Endothelial cell of hepatic sinusoid (primary cell): Measurements from ENCODE around the gene LSG1.

Experiments
- in situ Hi-C: cut with HindIII; loops from 2 replicates; pipeline ENCODE4 v1.10.0; 2017; ENCODE audit warnings: low sequenced_read_pairs

Gene LSG1

DNA sequence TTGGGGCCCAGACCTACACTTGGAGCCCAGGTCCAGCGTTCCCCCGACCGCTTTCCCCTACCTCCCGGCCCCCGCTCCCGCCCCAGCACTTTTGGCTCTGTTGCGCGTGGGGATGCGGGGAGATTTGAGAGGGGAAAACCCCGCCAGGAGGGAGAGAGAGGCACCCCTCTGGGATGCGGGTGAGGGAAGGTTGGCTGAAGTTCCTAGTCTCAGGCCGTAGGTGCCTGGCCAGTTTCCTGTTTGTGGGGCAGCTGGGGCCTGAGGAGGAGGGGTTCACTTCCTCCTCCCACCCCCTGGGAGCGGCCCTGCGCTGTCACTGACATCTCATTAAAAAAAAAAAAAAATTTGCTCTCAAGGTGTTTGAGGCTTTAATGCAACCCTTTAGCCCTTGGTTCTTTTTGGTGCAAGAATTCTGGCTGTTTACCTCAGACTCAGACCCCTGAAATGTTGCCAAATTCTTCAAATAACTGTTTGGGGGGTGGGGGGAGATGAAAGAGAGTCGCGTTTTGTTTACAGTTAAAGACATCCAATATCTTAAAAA is 16.3 kb upstream of the LSG1 start:
- in situ Hi-C loops: no loop called here

DNA sequence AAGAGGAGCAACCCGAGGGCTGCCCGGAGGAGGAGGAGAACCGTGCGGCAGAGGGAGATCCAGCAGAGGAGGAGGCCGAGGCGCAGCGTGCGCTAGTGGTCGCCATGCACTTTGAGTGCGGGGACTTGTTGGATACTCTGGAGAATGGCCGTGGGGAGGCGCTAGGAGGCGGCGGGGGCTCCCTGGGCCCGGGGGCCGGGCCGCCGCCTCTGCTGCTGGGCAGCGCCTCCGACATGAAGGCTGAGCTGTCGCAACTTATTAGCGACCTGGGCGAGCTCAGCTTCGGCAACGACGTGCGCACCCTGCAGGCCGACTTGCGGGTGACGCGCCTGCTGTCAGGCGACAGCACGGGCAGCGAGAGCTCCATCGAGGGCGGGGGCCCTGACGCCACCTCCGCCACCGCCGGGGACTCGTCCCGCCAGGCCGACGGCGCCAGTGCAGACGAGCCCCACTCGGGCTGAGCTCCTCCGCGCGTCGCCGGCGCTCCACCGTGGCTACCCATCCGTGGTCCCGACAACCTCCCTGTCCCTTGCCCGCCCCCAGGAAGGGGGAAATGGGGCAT is 15.7 kb upstream of the LSG1 start:
- in situ Hi-C loops: no loop called here

DNA sequence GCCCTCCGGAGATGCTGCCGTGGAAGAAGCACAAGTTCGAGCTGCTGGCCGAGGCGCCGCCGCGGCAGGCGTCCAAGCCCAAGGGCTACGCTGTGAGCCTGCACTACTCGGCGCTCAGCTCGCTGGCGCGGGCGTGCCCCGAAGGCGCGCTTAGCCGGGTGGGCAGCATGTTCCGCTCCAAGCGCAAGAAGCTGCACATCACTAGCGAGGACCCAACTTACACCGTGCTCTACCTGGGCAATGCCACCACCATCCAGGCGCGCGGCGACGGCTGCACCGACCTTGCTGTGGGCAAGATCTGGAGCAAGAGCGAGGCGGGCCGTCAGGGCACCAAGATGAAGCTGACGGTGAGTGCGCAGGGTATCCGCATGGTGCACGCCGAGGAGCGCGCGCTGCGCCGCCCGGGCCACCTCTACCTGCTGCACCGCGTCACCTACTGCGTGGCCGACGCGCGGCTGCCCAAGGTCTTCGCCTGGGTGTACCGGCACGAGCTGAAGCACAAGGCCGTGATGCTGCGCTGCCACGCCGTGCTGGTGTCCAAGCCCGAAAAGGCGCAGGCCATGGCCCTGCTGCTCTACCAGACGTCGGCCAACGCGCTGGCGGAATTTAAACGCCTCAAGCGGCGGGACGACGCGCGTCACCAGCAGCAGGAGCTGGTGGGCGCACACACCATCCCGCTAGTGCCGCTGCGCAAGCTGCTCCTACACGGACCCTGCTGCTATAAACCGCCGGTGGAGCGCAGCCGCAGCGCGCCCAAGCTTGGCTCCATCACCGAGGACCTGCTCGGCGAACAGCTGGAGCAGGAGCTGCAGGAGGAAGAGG is 15.0 kb upstream of the LSG1 start:
- in situ Hi-C loops: no loop called here

GRCh38 chr3:194686414-194686815 is 14.4 kb upstream of the LSG1 start:
- in situ Hi-C loops: no loop called here

GRCh38 chr3:194685718-194686413 is 13.9 kb upstream of the LSG1 start, which contains the start of gene FAM43A:
TSS of gene FAM43A (plus strand) at chr3:194685883. CDS start at chr3:194686827, 944 bp downstream.
- in situ Hi-C loops: no loop called here

- in situ Hi-C loops: no loop called here
These were observed 13.2 kb upstream of the LSG1 start for GRCh38 chr3:194685065-194685717.

GRCh38 chr3:194683380-194683779 is 11.4 kb upstream of the LSG1 start:
- in situ Hi-C loops: loop anchor here (5.0 kb wide), 1 partner anchor 574 kb away; no protein-coding TSS in a partner anchor

DNA sequence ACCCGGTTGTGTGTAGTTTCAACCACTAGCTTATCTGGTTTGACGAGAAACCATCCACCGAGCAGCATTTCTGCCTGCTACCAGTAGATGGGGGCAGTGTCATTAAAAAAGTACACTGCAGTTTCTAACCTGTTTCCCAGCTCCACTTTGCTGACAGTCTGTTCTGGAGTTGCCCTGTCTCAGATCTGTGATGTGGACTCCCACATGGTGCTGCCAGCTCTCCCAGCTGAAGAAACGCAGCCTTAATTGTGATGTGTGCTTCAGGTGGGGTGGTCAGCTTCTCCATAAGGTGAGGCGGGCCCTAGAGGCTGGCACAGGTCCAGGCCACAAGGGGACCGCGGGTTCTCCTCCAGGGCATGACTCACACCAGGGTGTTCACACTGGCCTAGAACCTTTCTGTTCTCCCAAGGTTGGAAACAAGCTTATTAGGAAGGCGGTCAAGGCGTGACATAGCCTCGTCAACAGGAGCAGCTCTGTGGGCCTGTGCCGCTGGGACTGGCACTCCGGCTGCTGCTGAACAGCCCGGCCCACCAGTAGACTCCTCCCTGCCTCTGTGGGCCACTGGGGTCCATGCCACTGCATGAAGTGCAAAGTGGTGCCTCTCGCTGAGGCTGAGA is 10.8 kb upstream of the LSG1 start:
- in situ Hi-C loops: loop anchor here (5.0 kb wide), 1 partner anchor 574 kb away; no protein-coding TSS in a partner anchor

DNA sequence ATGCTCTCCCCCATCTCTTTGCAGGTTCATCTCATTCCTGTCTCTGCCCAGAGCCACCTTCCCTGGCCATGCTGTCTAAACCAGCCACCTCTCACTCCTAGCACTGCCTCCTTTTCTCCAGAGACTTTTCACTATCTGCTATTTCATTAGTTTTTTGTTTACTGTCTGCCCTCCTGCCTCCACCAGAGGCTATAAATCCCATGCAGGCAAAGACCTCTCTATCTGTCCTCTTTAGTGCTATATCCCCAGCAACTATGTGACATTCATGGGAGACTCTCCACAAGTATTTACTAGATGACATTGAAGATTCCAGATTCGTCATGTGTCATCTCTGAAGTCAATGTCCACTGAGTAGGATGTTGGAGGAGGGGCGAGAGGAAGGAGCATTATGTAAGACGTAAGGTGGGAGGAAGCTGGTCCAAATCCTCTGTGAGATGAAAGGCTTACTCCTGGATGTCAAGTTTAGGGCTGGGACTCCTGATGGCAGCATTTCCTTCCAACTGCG is 10.2 kb upstream of the LSG1 start:
- in situ Hi-C loops: loop anchor here (5.0 kb wide), 1 partner anchor 575 kb away; no protein-coding TSS in a partner anchor

GRCh38 chr3:194680888-194681615 is 9.1 kb upstream of the LSG1 start:
- in situ Hi-C loops: loop anchor here (5.0 kb wide), 1 partner anchor 576 kb away; no protein-coding TSS in a partner anchor

DNA sequence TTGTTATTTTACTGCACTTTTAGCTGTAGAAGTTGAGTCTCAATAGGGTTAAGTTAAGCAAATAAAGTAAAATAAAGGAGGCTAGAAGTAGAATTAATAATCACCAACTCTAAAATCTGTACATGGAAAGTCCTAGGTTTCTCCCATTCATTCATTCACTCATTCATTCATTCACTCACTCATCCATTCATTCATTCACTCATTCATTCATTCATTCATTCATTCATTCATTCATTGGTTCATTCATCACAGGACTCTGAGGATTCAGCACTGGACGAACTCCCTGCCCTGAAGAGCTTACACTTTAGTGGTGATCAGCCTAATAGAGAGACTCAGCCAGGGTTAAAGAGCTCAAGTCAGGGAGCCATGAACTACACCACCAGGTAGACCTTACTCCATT is 4.5 kb upstream of the LSG1 start:
- in situ Hi-C loops: no loop called here

DNA sequence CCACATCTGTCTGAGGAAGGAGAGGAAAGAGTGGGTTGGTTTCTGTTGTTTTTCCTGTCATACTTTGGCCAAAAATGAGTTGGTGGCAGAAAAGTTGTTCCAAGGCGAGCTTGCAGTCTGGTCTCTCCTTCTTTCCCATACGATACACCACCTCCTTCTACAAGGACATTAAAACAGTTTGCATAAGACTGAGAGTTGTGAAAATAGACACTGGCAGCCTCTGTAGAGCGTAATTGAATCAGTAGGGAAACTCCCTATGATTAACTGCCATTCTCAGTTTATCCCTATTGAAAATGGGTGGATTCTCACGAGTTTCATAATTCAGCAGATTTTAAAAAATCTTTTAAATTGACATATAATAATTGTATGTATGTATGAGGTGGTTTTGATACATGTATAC is 3.7 kb upstream of the LSG1 start:
- in situ Hi-C loops: no loop called here

DNA sequence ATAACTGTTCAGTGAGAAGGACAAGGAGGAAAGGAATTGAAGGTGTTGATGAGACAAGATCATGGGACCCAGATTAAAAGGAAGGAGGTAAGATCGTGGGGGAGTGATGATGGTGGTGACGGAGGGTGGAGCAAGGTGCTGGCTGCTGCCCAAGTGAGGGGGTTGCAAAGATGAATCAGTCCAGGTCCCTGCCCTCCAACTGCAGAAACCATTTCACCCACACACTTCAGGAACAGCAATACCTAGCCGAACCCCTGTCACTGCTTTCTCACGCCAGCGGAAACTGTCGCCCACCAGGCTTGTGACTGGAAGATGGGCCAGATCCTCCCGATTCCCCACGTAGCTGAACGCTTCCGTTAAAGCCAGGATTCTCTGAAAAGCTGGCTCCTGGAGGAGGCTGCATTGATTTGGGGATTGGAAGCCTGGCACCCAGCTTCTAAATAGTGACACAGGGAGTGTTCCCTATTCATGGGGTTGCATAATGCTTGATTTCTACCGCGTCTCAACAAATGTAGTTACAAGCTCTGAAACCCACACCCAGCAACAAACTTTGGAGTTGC is 3.2 kb upstream of the LSG1 start:
- in situ Hi-C loops: no loop called here

DNA sequence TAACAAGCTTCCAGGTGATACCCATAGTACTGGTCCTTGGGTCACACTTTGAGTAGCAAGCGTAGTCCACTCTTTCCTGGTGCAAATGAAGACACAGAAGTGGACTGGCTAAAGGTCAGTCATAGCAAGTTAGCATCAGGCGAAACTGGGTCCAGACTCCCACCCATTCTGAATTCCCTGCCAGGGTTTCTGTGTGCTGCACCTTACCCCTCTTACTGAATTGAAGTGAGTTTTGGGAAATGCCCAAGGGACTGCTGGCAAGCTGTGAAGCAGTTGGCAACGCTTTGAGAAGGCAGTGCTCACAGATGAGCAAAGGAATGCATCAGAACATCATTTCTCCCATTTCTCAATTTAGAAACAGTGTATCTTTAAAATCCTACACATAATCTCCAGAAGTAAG is 1.8 kb upstream of the LSG1 start:
- in situ Hi-C loops: no loop called here

- in situ Hi-C loops: no loop called here
These were observed 885 bp upstream of the LSG1 start for GRCh38 chr3:194672876-194673275.

GRCh38 chr3:194671511-194671899 is 486 bp downstream of the LSG1 start:
- in situ Hi-C loops: no loop called here

- in situ Hi-C loops: no loop called here
These were observed 4.6 kb downstream of the LSG1 start for GRCh38 chr3:194667363-194667762.

DNA sequence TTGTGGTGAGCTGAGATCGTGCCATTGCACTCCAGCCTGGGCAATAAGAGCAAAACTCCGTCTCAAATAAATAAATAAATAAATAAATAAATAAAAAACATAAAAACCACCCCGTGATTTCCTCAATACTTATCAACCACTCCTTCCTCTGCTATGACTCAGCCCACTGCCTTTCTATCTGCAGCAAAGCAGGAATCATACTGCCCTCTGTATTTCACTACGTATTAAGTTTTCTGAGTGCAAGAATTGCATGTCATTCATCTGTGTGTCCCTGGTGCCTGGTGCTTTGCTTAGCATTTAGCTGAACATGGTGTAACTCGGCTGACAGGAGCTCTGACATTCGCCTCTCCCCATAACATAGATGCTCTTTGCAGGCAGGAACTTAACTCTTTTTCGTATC is 7.1 kb downstream of the LSG1 start:
- in situ Hi-C loops: no loop called here

GRCh38 chr3:194661946-194662345 is 10.0 kb downstream of the LSG1 start:
- in situ Hi-C loops: no loop called here
